K562 (cell line): ENCODE measurements around the gene CHCHD1. TPM values are rescaled to one million over a fixed set of nuclear protein-coding genes. Genes with fewer than 3 reads are reported as not detected.

Source experiments
- ATAC-seq: fragments of 200-7000 bp; cut with Tn5 transposase; 3 replicates; pipeline ENCODE4 v1.9.1; 2020; ENCODE audit warnings: moderate library complexity
- BruUV-seq: library from RNA; stranded (reverse); fragments of 400-500 nt; replicated peaks from 2 replicates; lab custom pipeline; 2021; lab: Mats Ljungman, UMichigan
- CTCF ChIA-PET: fragments of 300-600 bp; formaldehyde crosslinking; extraction: SDS; loops from one replicate; lab custom pipeline; 2021; ENCODE audit warnings: low intra/inter-chr PET ratio; lab: Yijun Ruan, JAX
- POLR2A ChIA-PET: fragments of 300-600, 350-650 bp; sonication (Branson Sonifier 250); formaldehyde crosslinking; extraction: SDS; loops from one replicate; lab custom pipeline; 2021; ENCODE audit warnings: antibody characterized with exemption, inconsistent platforms; lab: Yijun Ruan, JAX
- DNase-seq, 4 experiments: peaks; one replicate each; pipeline versions ENCODE4 v3.0.0 to v3.0.0-alpha.2; 2011 to 2018; ENCODE audit warnings: low spot score in 3 of 4, mixed read lengths in 3 of 4; ENCODE audit errors: extremely low read depth in 1 of 4
- FAIRE-seq: peaks from 2 replicates; lab custom pipeline; 2011; peaks lifted over from hg19 to GRCh38; lab: Jason Lieb, UNC
- H2AFZ ChIP-seq: 2 replicates; pipeline ENCODE4 v1.6.0; 2011; ENCODE audit warnings: low read depth, low read length, control low read depth, inconsistent platforms
- H3K27ac ChIP-seq: fragments of 200-600 bp; 3 replicates; pipeline ENCODE4 v1.8.0; 2011; ENCODE audit warnings: low read depth, mild to moderate bottlenecking, control low read depth, inconsistent platforms, low read length, moderate library complexity, mixed read lengths; ENCODE audit errors: extremely low read depth
- H3K27me3 ChIP-seq, 2 experiments: fragments of 300-600 bp in 1 of 2; 2 replicates in 1 of 2; 3 replicates in 1 of 2; pipeline versions ENCODE4 v1.6.0 to v1.8.0; 2011; ENCODE audit warnings: inconsistent platforms in 2 of 2, low read length in 2 of 2, mild to moderate bottlenecking in 1 of 2, mixed read lengths in 1 of 2, moderate library complexity in 1 of 2; ENCODE audit not compliant: control insufficient read depth in 2 of 2, insufficient read depth in 2 of 2
- H3K36me3 ChIP-seq: fragments of 300-600 bp; 3 replicates; pipeline ENCODE4 v1.8.0; 2011; ENCODE audit warnings: mild to moderate bottlenecking, low read length, inconsistent platforms; ENCODE audit not compliant: control insufficient read depth, insufficient read depth
- H3K4me1 ChIP-seq, 2 experiments: fragments of 200-600 bp in 1 of 2; replicated peaks in 1 of 2; 2 replicates in 1 of 2; 3 replicates in 1 of 2; pipeline versions ENCODE4 v1.5.1 to v1.8.0; 2011; ENCODE audit warnings: inconsistent platforms in 2 of 2, low read length in 2 of 2, mild to moderate bottlenecking in 1 of 2, mixed read lengths in 1 of 2, moderate library complexity in 1 of 2; ENCODE audit not compliant: control insufficient read depth in 2 of 2, insufficient read depth in 2 of 2
- H3K4me2 ChIP-seq: 2 replicates; pipeline ENCODE4 v1.6.1; 2011; ENCODE audit warnings: low read length, control low read depth, inconsistent platforms, mixed read lengths; ENCODE audit not compliant: insufficient read depth
- H3K4me3 ChIP-seq: fragments of 200-600 bp; sonication (generic), shearing (Covaris generic); 2 replicates; pipeline ENCODE4 v1.5.1; 2016; ENCODE audit warnings: control low read depth, inconsistent platforms
- H3K79me2 ChIP-seq: fragments of 200-600 bp; 3 replicates; pipeline ENCODE4 v1.8.0; 2011; ENCODE audit warnings: low read length, inconsistent platforms; ENCODE audit not compliant: control insufficient read depth, insufficient read depth
- H3K9ac ChIP-seq, 2 experiments: 2 replicates each; pipeline versions ENCODE4 v1.6.0 to v1.6.1; 2011; ENCODE audit warnings: low read depth in 2 of 2, low read length in 2 of 2, control low read depth in 1 of 2, inconsistent platforms in 1 of 2, mild to moderate bottlenecking in 1 of 2, mixed read lengths in 1 of 2; ENCODE audit not compliant: insufficient read depth in 1 of 2
- H3K9me1 ChIP-seq: one replicate; pipeline ENCODE4 v1.6.0; 2011; ENCODE audit warnings: inconsistent platforms, mild to moderate bottlenecking, low read length, moderate library complexity; ENCODE audit not compliant: control insufficient read depth, insufficient read depth
- H3K9me3 ChIP-seq: replicated peaks from 2 replicates; pipeline ENCODE4 v1.5.1; 2011; ENCODE audit warnings: low read depth, low read length, inconsistent platforms; ENCODE audit not compliant: control insufficient read depth, insufficient read depth
- H4K20me1 ChIP-seq: replicated peaks from 2 replicates; pipeline ENCODE4 v1.6.1; 2011; ENCODE audit warnings: low read length, inconsistent platforms, mixed read lengths; ENCODE audit not compliant: control insufficient read depth, insufficient read depth
- ARNT ChIP-seq, 2 experiments: fragments of 450-650 bp; IDR thresholded peaks; 2 replicates each; pipeline ENCODE4 v1.6.1; 2016; ENCODE audit warnings: mild to moderate bottlenecking in 1 of 2
- ATF1 ChIP-seq, 2 experiments: fragments of 450-650 bp in 1 of 2; IDR thresholded peaks; 2 replicates each; pipeline ENCODE4 v1.6.1; 2016; ENCODE audit warnings: missing compliant biosample characterization in 1 of 2, missing genetic modification characterization in 1 of 2
- FOXP1 ChIP-seq: sonication (generic); formaldehyde crosslinking; IDR thresholded peaks from 2 replicates; pipeline ENCODE4 v1.8.0; 2022; ENCODE audit warnings: mild to moderate bottlenecking, missing genetic modification reagents
- GTF2E2 ChIP-seq: fragments of 200-800 bp; sonication (Bioruptor generic); IDR thresholded peaks from 2 replicates; pipeline ENCODE4 v1.6.1; 2016; ENCODE audit warnings: missing genetic modification characterization, missing compliant biosample characterization
- L3MBTL2 ChIP-seq: fragments of 450-650 bp; IDR thresholded peaks from 2 replicates; pipeline ENCODE4 v1.6.1; 2016; ENCODE audit warnings: mild to moderate bottlenecking, moderate library complexity
- LARP7 ChIP-seq: fragments of 450-650 bp; IDR thresholded peaks from 2 replicates; pipeline ENCODE4 v1.6.1; 2016
- MTA1 ChIP-seq: fragments of 450-650 bp; IDR thresholded peaks from 2 replicates; pipeline ENCODE4 v1.6.1; 2017; ENCODE audit warnings: borderline replicate concordance
- NFE2L1 ChIP-seq: fragments of 450-650 bp; IDR thresholded peaks from 2 replicates; pipeline ENCODE4 v1.6.1; 2016; ENCODE audit warnings: missing genetic modification characterization, low read depth, mild to moderate bottlenecking, missing compliant biosample characterization, moderate library complexity, borderline replicate concordance
- PTBP1 ChIP-seq: fragments of 200-400 bp; formaldehyde crosslinking; IDR thresholded peaks from 2 replicates; pipeline ENCODE4 v1.6.1; 2017; ENCODE audit warnings: low read depth, low read length
- TAF7 ChIP-seq: fragments of 450-650 bp; IDR thresholded peaks from 2 replicates; pipeline ENCODE4 v1.6.1; 2016; ENCODE audit warnings: missing genetic modification characterization, missing compliant biosample characterization
- TGIF2 ChIP-seq: sonication (generic); formaldehyde crosslinking; IDR thresholded peaks from 2 replicates; pipeline ENCODE4 v1.8.1; 2022; ENCODE audit warnings: mild to moderate bottlenecking, missing genetic modification reagents, moderate library complexity
- ZKSCAN1 ChIP-seq: fragments of 150-350 bp; IDR thresholded peaks from 2 replicates; pipeline ENCODE4 v1.6.1; 2016; ENCODE audit warnings: low read depth, low read length
- ZNF282 ChIP-seq: sonication (generic); formaldehyde crosslinking; IDR thresholded peaks from 2 replicates; pipeline ENCODE4 v1.8.1; 2023; ENCODE audit warnings: missing genetic modification reagents
- ZSCAN29 ChIP-seq: fragments of 450-650 bp; IDR thresholded peaks from 2 replicates; pipeline ENCODE4 v1.6.1; 2017
- ZZZ3 ChIP-seq: fragments of 450-650 bp; IDR thresholded peaks from 2 replicates; pipeline ENCODE4 v1.6.1; 2016; ENCODE audit warnings: antibody characterized with exemption, mild to moderate bottlenecking, moderate library complexity
- WGBS: fragments of 100-300 bp; shearing (Covaris generic); methylation state at CpG from one replicate; pipeline ENCODE4 v1.1.6; 2016; ENCODE audit warnings: low coverage, mixed read lengths; ENCODE audit not compliant: insufficient coverage; ENCODE audit errors: missing lambda C conversion rate; 5-methylcytosine and 5-hydroxymethylcytosine counted together
- in situ Hi-C: fragments of 300-500 bp; cut with MboI; formaldehyde crosslinking; loops from 4 replicates; pipeline ENCODE4 v1.15.0; 2018; ENCODE audit warnings: inconsistent platforms, mixed read lengths
- intact Hi-C: fragments of 100-400 bp; cut with micrococcal nuclease; formaldehyde crosslinking; loops from 2 replicates; pipeline ENCODE4 v1.14.2; 2022
- polyA plus RNA-seq, 8 experiments: library from polyadenylated mRNA; depleted of rRNA in 4 of 8; stranded (reverse) in 5 of 8; unstranded in 3 of 8; fragments of >200 nt; fragmentation: Nextera tagmentation in 2 of 8; fragmentation: Illumina TruSeq in 1 of 8; extraction: Ambion mirVana in 2 of 8; extraction: Trizol in 1 of 8; gene quantifications; 2 replicates each; pipeline versions ENCODE4 v1.2.1 to v1.2.3, GENCODE V29; 2011 to 2014; ENCODE audit warnings: inconsistent platforms in 1 of 8, missing spikeins in 1 of 8
- total RNA-seq, 7 experiments: library from RNA; depleted of rRNA in 6 of 7; stranded (reverse); fragments of >200 nt in 6 of 7; fragmentation: Illumina TruSeq in 2 of 7; extraction: Trizol in 2 of 7; gene quantifications; 2 replicates each; pipeline versions ENCODE4 v1.2.1 to v1.2.3, GENCODE V29; 2011 to 2021; ENCODE audit warnings: low replicate concordance in 1 of 7
- TF ChIP-seq, protein P1 (sequence below): fragments of 450-650 bp; formaldehyde crosslinking; IDR thresholded peaks from 2 replicates; pipeline ENCODE4 v1.4.0; 2022; ENCODE audit warnings: missing genetic modification characterization
- TF ChIP-seq, protein P2 (sequence below): fragments of 450-650 bp; IDR thresholded peaks from 2 replicates; pipeline ENCODE4 v1.6.1; 2016; ENCODE audit warnings: borderline replicate concordance
- TF ChIP-seq, protein P3 (sequence below): fragments of 250-450 bp; sonication (Bioruptor Pico); IDR thresholded peaks from 2 replicates; pipeline ENCODE4 v1.8.0; 2021; ENCODE audit warnings: moderate library complexity, mild to moderate bottlenecking, inconsistent platforms
- TF ChIP-seq, protein P4 (sequence below): sonication (generic); formaldehyde crosslinking; IDR thresholded peaks from 2 replicates; pipeline ENCODE4 v1.8.1; 2023; ENCODE audit warnings: mild to moderate bottlenecking, missing genetic modification reagents

The CHCHD1 gene
- total and polyA plus RNA-seq, 9 of the 15 experiments (the other 6 are each of a cell fraction or from before 2014, with no cell fraction given) = 52.9 to 126 (median 83.4) TPM

DNA sequence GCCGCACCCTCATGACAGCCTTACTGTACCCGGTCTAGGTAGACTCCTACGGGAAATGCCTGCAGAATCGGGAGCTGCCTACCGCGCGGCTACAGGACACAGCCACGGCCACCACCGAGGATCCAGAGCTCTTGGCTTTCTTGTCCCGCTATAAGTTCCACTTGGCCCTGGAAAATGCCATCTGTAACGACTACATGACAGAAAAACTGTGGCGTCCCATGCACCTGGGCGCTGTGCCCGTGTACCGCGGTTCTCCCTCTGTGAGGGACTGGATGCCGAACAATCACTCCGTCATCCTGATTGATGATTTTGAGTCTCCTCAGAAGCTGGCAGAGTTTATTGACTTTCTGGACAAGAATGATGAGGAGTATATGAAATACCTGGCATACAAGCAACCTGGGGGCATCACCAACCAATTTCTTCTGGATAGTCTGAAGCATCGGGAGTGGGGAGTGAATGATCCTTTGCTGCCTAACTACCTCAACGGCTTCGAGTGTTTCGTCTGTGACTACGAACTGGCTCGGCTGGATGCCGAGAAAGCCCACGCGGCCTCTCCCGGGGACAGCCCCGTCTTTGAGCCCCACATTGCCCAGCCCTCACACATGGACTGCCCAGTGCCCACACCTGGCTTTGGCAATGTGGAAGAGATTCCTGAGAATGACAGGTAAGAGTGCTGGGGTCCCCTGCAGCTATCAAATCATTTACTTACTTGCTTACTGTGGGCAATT, 8.5 kb upstream of the CHCHD1 start:
- in situ Hi-C loops (loop anchor here (10.0 kb wide), 1 partner anchor 119 kb away; the partner anchor contains the start of gene SYNPO2L), intact Hi-C loops (loop anchor here (5.0 kb wide), 1 partner anchor 159 kb away; no protein-coding TSS in a partner anchor)
- Histone ChIP-seq H3K36me3 (peaks cover 74% of the 10 kb centered on the region), H3K27me3 (no peaks in the 10 kb centered on the region), H3K4me3 (peak overlapping the region; percentile 74), H3K9me3 (no peaks in the 10 kb centered on the region), H3K9ac (peak overlapping the region; percentile 79 to 97), H4K20me1 (peaks cover 13% of the 10 kb centered on the region), H3K4me2 (peak overlapping the region; percentile 98), H3K4me1 (peaks cover 21 to 29% of the 10 kb centered on the region in 2 experiments; a peak in 4 of 5 replicates), H2AFZ (peak overlapping the region; percentile 94), H3K79me2 (peaks cover 67% of the 10 kb centered on the region), H3K27ac (peak overlapping the region; percentile 91), H3K9me1 (no peaks in the 10 kb centered on the region)
- WGBS = 3% methylated on average over 29 of the region's 29 CpGs
- ATAC-seq = no peak; the same call in 2 of the 3 replicates
- no peak for DNase-seq
- TSS peak; percentile 40 for BruUV-seq
- POLR2A ChIA-PET = interaction anchor here (0.6 to 11.0 kb wide), 16 partner anchors 9 to 1453 kb away, joined by 3 to 137 read pairs (median 4); partner anchors contain the start of genes CHCHD1, SEC24C and ZSWIM8
- peak; percentile 51 for FAIRE-seq
- CTCF ChIA-PET = no interaction called here
- TF ChIP-seq TAF7 (peak; percentile 10; the same call in 1 of the 2 replicates), MTA1 (no peak), ATF1 (CRISPR knock-in tag; IDR thresholded peaks at IDR 0.05) (0 out of 2 replicates have a peak, but pooled peaks have one; percentile 0), ATF1 (tag; IDR thresholded peaks at IDR 0.05) (no peak), ZKSCAN1 (no peak), ARNT (IDR thresholded peaks at IDR 0.05) (no peak), ZZZ3 (no peak), GTF2E2 (no peak), NFE2L1 (tag) (no peak), ZNF282 (CRISPR knock-in tag) (0 out of 2 replicates have a peak, but pooled peaks have one; percentile 74), TGIF2 (0 out of 2 replicates have a peak, but pooled peaks have one; percentile 0), L3MBTL2 (no peak), ZSCAN29 (no peak), FOXP1 (CRISPR knock-in tag) (0 out of 2 replicates have a peak, but pooled peaks have one; percentile 18), LARP7 (no peak), PTBP1 (no peak)
- TF ChIP-seq, protein P1, sequence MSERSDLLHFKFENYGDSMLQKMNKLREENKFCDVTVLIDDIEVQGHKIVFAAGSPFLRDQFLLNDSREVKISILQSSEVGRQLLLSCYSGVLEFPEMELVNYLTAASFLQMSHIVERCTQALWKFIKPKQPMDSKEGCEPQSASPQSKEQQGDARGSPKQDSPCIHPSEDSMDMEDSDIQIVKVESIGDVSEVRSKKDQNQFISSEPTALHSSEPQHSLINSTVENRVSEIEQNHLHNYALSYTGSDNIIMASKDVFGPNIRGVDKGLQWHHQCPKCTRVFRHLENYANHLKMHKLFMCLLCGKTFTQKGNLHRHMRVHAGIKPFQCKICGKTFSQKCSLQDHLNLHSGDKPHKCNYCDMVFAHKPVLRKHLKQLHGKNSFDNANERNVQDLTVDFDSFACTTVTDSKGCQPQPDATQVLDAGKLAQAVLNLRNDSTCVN (CRISPR knock-in tag) = no peak
- TF ChIP-seq, protein P2, sequence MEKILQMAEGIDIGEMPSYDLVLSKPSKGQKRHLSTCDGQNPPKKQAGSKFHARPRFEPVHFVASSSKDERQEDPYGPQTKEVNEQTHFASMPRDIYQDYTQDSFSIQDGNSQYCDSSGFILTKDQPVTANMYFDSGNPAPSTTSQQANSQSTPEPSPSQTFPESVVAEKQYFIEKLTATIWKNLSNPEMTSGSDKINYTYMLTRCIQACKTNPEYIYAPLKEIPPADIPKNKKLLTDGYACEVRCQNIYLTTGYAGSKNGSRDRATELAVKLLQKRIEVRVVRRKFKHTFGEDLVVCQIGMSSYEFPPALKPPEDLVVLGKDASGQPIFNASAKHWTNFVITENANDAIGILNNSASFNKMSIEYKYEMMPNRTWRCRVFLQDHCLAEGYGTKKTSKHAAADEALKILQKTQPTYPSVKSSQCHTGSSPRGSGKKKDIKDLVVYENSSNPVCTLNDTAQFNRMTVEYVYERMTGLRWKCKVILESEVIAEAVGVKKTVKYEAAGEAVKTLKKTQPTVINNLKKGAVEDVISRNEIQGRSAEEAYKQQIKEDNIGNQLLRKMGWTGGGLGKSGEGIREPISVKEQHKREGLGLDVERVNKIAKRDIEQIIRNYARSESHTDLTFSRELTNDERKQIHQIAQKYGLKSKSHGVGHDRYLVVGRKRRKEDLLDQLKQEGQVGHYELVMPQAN = peak; percentile 8; the same call in 1 of the 2 replicates
- TF ChIP-seq, protein P3, sequence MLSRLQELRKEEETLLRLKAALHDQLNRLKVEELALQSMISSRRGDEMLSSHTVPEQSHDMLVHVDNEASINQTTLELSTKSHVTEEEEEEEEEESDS (CRISPR knock-in tag) = no peak
- TF ChIP-seq, protein P4, sequence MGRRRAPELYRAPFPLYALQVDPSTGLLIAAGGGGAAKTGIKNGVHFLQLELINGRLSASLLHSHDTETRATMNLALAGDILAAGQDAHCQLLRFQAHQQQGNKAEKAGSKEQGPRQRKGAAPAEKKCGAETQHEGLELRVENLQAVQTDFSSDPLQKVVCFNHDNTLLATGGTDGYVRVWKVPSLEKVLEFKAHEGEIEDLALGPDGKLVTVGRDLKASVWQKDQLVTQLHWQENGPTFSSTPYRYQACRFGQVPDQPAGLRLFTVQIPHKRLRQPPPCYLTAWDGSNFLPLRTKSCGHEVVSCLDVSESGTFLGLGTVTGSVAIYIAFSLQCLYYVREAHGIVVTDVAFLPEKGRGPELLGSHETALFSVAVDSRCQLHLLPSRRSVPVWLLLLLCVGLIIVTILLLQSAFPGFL (CRISPR knock-in tag) = peak; percentile 64; the same call in 1 of the 2 replicates
